Stimulated activated CD8-positive, alpha-beta memory T cell treated with anti-CD3 and anti-CD28 coated beads, Interleukin-4, amount 100 ng/mL, for 48 hours (primary cell): Measurements from ENCODE around the gene PPP4R1.
"Not testable (repeated sequence)": the region's sequence is repeated elsewhere in the genome, so short reads cannot be mapped to it uniquely, and the experiment has no call there.

Experiments used
- DNase-seq: peaks from one replicate; pipeline ENCODE4 v3.0.0-alpha.2; 2020

Gene PPP4R1, protein sequence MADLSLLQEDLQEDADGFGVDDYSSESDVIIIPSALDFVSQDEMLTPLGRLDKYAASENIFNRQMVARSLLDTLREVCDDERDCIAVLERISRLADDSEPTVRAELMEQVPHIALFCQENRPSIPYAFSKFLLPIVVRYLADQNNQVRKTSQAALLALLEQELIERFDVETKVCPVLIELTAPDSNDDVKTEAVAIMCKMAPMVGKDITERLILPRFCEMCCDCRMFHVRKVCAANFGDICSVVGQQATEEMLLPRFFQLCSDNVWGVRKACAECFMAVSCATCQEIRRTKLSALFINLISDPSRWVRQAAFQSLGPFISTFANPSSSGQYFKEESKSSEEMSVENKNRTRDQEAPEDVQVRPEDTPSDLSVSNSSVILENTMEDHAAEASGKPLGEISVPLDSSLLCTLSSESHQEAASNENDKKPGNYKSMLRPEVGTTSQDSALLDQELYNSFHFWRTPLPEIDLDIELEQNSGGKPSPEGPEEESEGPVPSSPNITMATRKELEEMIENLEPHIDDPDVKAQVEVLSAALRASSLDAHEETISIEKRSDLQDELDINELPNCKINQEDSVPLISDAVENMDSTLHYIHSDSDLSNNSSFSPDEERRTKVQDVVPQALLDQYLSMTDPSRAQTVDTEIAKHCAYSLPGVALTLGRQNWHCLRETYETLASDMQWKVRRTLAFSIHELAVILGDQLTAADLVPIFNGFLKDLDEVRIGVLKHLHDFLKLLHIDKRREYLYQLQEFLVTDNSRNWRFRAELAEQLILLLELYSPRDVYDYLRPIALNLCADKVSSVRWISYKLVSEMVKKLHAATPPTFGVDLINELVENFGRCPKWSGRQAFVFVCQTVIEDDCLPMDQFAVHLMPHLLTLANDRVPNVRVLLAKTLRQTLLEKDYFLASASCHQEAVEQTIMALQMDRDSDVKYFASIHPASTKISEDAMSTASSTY

DNA sequence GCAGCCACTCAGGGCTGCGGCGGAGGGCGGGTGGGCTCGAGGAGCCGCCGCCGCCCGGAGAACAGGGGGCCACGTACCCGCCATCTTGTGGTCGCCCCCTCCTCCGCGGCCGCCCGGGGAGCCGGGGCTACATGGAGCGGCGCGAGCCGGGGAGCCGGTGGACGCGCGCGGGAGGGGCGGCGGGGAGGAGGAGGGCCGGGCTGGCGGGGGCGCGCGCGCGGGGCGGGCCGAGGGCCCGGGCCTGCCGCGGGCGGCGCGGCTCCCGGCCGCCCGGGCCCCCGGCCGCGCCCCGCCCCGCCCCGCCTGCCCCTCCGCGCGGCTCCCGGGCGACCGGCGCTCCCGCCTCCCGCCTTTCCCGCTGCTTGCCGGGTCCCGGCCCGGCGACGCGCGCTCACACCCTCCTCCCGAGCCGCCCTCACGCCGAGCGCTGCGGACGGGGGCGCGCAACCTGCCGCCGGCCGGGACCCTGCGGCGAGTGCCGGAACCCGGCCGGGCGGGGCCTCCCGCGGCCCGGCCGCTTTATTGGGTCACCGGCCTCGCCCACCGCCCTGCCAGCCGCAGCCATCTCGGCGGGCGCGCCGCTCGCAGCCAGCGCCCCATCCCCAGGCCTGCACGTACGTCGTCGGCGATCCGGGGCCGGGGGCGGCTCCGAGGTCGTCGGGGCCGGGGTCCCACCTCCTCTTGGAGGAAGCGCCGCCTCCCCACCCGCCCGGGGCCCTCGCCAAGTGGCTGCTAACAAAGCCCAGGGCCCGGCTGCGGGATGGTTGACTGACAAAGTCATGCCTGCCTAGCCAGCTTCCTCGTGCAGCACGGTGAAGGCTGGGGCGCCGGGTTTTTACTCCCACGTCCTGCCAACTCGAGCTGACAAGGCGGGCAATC is at the start of gene PPP4R1:
Gene PPP4R1 (minus strand): TSS at position 159 of the 879 bp plus-strand sequence. CDS start 75 bp downstream, at position 84.
- DNase-seq: peak; percentile 77

DNA sequence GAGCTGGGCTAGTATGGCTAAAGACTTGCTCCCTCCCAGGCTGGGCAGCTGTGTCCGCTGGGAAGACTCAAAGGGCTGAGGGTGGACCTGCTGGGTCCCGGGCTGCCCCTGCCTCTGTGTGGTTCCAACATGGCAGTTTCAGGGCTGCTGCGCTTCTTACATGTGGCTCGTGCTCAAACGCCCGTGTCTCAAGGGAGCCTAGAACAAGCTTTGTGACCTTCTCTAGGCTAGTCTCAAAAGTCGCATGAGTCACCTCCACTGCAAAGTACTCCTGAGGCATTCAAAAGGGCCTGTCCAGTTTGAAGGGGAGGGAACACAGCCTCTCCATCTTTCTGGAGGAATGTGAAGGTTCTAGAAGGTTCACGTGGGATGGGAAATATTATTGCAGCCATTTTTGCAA is 49.0 kb upstream of the PPP4R1 start:
- DNase-seq: no peak

DNA sequence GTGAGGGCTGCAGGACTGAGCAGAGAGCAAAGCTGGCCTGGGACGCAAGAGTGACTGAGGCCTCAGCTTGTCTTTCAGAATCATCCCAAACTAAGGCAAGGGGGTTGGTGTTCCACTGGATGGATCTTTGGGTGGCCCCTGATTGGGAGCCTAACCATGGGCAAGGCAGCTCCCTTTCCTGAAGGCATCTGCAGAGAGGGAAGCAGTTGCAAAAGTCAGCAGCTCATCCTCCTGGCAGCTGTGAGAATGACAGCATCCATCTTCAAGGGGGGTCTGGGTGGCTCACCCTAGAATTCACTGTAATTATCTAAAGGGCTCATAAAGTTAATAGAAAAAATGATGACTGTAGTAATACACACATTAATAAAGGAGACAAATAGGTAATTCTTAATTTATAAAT is 47.2 kb upstream of the PPP4R1 start:
- DNase-seq: no peak

DNA sequence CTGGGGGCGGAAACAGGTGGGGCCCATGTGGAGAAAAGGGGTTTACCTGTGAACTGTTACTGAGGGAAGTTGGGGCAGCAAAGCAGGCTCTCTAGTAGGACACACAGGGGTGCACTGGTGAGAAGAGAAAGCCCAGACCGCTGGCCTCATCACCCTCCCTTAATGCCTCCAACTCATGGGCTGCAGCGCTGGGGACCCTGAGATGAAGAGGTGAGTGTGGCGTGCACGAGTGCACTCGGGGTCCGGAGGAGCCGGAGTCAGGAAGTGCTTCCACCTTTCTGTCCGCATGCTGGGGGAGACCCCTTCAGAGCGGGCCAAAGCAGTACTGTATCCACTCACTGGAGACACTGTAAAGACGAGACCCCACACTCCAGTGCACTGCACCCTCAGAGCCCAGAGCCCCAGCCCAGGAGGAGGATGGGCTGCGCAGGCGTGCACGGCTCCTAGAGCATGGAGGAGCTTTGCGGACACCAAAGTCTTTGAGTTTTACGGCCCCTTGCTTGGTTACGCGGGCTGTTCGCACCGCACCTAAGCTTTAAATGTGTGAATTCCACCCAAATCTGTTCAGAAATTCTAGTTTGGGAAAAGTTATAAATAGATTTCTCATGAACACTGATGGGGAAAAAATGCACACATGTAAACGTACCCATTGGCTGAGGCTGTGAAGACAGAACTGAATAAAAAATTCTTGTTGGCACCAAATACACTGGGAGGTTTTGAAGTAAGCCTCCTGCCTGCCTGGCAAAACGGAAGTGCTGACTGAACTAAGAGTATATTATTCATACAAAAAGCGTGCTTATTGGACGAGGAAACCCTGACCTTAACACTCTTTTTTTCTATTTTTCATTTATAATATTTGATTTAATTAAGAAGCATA is 45.4 kb upstream of the PPP4R1 start:
- DNase-seq: no peak

DNA sequence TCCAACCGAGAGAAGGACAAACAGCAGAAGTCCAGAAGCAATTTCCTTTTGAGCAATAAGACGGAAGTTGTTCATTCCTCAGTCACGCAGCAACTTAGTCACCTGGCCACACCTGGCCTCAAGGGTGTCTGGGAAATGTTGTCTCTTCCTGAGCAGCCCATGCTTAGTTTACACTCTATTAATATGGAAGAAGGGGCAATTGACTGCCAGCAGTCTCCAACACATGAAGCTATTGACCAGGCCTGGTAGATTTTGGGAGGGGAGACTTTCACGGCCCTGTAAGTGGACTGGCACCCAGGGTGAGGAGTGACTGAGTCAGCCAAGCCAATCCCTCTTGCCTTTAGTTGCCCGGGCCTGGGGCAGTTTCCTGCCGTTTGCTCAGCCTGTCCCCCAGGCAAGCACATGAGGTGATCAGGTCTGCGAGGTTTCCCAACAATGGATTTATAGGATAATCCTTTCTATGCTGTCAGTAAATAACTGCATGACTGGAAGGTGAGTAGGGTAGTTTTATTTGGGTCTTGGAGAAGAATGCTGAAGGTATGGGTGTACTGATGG is 43.8 kb upstream of the PPP4R1 start:
- no peak for DNase-seq

DNA sequence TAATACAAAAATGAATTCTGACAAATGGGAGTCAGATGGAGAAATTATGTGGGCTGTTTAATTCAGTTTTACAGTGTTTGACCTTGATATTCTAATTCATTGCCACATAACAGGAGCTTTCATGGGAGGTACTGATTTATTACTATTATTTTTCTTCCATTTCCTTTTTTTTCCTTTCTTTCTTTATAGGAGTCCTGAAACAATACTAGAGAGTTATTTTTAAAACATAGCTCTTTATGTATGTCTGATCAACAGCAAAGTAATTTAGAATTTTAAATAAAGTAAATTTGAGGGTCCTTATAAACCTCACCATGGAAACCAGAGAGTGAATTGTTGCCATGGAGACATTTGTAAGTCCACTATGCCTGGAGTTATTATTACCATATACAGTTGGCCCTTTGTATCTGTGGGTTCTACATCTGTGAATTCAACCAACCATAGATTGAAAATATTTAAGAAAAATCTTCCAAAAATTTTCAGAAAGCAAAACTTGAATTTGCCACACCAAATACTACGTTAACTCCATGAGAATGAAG is 40.9 kb upstream of the PPP4R1 start:
- DNase-seq: no peak

DNA sequence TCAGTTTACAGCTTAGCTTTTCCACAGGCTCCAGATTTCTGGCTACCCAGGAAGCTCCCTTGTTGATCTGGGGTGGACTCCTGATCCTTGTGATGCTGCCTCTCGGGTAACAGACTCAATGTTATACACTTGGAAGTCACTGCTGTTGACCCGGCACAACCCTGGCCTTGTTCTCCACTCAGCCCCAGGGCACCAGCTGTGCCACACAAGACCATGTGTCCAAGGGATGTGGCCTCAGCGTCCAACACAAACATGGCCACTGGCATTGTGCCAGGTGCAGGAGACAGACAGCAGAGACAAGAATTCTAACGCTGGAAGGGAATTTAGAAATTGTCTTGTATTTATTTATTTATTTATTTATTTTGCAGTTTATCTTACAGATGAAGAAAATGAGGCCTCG is 39.0 kb upstream of the PPP4R1 start:
- no peak for DNase-seq

DNA sequence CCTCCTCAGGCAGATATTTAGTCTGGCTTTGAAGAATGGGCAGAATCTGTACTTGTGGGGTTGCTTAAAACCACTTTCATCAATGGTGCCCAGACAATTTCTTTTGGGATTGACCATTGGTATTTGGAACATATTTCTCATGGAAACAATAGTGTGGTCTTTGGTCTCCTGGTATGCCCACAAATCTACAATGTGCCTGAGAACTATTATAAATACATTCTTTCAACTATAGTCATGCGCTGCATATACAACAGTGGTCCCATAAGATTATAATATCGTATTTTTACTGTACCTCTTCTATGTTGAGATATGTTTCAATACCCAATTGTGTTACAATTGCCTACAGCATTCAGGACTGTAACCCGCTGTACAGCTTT is 34.8 kb upstream of the PPP4R1 start:
- DNase-seq: no peak

DNA sequence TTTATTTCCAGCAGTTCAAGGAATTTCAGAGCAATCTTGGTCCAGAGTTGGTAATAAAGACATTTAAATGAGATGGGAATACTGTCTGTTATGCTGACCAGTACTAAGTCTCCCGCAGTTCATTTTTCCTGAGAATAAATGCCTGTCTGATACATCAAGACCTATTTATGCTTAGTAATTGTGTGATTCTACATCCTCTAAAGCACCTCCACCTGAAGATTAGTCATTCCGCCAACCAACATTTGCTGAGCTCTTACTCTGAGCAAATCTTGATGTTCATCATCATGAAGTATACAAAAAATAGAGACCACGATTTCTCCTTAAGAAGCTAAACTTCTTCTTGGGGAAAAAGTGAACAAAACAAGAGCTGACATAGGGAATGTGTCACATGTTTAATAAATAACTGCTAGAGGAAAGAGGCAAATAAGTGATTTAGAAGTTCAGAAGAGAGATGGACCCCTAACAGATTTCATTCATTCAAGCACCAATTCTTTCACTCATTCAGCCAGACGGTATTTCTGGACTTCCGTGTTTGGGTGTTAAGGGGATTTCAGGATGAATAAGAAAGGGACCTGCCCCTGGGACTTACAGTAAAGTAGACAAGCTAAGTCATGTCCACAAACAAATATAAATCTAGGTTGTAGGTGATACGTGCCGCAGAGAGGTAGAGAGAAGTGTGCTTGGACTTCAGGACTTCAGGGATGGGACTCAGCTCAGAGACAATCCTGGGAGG is 34.2 kb upstream of the PPP4R1 start:
- no peak for DNase-seq

DNA sequence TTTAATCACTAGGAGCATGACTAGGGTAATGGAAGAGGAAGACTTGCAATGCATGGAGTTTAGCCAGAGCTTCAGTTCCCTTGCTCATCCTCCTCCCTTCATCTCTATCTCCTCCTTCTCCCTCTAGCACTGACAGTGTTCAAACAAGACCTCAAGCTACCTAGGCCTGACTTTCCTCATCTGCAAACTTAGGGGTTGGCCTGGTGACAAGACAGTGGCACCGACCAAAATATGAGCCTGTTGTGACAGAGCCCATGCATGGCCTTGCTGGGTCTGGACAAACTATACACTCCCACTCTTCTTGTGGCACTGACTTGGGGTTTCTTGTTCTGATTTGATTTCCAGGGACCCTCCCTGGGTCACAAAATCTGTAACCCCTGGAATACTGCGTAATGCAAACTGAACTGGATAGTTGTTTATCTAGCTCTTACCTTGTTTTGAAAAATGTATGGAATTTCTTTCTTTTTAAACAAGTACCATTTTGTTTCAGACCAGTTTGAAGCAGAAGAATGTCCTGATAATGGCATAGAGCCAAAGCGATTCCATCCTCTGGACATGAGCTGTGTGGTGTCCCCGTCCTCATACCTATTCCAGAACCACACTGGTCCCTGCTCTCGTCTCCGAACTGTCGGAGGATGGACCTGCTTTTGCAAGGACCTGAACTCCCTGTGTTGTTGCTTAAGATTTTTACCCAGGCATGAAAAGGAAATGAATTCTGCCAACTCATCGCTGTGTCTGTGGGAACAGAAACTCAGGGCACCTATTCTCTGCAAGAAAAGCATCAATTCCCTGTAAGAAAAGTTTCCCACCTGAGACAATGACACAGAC is 33.4 kb upstream of the PPP4R1 start:
- DNase-seq: no peak

DNA sequence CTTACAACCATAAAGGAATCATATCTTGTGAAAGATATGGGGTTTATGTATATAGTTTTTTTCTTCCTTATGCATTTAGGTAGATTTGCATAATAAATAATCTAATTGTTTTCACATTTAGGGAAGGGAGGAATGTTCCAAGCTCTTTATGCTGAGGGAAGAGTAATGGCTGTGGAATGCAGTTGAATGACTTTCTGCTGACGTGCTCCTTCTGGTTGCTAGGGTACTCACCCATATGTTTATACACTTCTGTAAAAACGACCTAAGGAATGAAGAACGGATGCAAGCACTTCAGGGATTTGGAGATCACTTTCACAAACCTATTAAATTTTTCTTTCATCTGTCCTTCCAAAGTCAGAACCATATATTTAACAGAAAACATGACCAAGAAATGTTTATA is 29.2 kb upstream of the PPP4R1 start:
- DNase-seq: no peak

DNA sequence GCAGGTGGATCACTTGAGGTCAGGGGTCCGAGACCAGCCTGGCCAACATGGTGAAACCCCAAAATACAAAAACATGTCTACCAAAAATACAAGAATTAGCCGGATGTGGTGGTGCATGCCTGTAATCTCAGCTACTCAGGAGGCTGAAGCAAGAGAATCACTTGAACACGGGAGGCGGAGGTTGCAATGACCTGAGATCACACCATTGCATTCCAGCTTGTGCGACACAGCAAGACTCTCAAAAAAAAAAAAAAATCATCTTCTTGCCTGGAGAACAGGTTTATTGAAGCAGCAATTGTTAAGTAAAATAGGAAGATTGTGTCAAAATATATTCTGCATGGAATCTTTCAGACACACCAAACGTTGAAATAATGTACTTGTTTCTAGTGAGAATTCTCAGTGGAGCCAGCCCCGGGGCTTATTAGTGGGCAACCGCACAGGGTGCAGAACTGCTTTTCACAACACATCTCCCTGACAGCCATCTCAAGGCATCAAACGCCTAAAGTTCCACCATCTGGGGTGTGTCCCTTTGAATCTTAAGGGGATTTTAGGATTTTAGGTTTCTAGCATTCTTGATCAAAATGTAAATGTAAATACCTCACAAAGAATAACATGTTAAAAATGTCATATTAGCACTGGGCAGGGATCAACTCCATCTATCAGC is 28.6 kb upstream of the PPP4R1 start:
- DNase-seq: no peak

DNA sequence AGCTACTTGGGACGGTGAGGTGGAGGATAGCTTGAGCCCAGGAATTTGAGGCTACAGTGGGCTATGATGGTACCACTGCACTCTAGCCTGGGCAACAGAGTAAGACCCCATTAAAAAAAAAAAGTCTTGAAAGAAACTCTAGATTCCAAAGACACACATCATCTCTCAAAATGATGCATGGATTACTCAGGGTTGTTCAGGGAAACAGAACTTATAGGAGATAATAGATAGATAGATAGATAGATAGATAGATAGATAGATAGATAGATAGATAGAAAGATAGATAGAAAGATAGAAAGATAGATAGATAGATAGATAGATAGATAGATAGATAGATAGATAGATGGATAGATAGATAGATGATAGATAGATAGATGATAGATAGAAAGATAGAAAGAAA is 26.7 kb upstream of the PPP4R1 start:
- not testable (repeated sequence) for DNase-seq

DNA sequence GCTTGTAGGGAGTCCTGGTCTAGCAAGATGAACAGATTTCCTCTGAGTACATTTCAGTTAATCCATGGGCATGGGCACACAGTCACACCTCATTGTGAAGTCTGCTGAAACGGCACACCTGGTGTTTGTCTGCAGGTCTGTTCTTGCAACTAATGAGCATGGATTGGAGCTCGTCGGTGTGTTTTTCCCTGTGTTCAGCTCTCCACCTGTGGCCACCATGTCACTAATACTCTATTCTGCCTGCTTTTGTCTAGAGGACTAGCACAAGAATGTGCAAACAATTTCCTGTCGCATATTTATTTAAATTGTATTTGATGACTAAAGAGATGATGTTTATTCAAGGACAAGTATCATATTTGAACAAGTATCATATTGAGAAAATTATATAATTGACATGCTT is 24.5 kb upstream of the PPP4R1 start:
- DNase-seq: no peak

DNA sequence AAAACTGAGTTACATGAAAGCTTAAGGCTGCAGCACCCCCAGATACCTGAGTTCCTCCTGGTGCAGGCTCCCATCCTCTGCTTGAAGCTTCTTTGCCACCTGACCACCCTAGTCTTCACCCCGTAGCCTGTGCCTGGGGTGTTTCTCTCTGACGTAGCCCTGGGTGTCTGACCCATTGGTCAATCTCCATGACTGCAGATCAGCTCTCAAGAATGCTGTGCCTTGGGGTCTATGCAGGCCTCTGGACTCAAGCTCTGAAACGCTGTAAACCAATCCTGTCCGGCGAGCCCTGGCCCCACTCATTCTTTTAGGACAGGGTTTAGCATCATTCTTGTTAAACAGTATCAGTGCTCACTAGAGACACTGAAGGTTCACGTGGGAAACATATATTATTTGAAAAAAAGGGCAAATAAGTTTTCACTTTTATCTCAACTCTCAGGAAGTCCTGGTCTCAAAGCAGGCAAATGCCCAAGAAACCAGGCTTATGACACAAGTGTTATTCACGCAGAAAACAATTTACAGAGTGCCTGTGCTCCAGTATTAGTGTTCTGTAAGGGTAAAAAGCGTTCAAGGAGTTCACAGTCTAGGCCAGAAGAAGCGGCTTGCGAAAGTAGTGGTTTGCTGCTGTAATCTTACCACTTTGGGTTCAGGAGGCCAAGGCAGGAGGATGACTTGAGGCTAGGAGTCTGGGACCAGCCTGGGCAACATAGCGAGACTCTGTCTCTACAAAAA is 22.8 kb upstream of the PPP4R1 start:
- no peak for DNase-seq

DNA sequence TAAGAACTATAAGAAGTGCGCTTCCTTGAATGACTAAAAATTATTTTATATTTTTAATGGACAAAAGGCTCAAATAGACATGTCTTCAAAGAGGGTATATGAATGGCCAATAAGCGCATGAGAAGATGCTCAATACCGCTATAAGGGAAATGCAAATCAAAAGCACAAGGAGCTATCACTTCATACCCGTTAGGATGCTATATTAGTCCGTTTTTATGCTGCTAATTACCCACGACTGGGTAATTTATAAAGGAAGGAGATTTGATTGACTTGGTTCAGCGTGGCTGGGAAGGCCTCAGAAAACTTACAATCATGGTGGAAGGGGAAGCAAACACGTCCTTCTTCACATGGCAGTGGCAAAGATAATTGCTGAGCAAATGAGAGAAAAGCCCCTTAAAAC is 20.5 kb upstream of the PPP4R1 start:
- no peak for DNase-seq

DNA sequence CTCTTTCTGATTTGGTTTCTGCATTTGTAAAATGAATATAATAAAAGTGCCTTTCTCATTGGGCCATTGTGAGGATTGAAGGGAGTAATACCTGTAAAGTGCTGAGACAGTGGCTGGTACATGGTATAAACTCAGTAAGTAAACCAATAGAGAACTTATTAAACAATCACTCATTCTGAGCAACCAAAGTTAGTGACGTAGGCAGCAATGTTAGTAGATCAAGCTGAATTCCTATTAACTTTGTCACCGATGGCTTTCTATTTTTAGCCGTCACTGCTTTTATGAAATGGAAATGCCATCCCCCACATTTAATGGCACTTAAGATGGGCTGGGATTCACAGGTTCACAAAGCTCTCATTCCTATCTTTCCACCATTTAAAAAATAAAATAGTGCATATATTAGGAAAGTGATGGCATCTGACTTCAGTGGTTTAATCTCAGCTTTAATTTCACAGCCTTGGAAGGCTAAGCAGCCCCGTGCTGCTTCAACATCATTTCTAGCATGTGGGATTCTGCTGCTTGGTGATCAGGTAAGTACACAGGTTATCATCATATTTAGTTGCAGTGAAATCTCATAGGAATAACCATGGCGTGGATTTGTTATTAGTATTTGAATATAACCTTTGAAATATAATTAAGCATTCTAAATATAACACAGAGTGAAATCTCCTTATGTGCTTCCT is 17.6 kb upstream of the PPP4R1 start:
- no peak for DNase-seq

DNA sequence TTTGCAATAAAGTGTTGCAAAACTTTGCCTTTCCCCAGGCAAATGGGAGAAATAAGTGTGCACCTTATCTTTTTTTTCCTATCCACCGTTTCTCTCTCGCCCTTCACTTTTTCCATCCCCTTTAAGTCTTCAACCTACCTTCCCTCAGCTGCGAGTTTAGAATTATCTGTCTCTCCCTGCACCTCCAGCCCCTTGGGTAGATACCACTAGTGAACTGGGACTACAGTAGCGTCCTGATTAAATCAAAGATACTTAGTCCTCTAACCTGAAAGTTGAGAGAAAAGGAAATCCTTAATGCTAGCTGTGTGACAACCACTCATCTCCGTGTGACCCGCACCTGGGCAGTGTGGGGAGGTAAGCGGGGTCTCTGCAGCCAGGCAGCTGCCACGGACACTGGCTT is 16.1 kb upstream of the PPP4R1 start:
- DNase-seq: no peak
